ENCODE data around the gene MUS81.

MUS81 gene

GRCh38 chr11:65861165-65861505 lies 902 bp downstream of the MUS81 start:
- intact Hi-C loops (cut with micrococcal nuclease): no loop called here
- peak overlapping the region; percentile 82 for H3K4me3 Mint-ChIP-seq
- peak overlapping the region; percentile 96 for H3K27ac Mint-ChIP-seq
- H3K4me1 Mint-ChIP-seq (ENCODE audit: low read depth): peaks cover 63% of the 10 kb centered on the region
- peaks cover 89% of the 10 kb centered on the region for H3K36me3 Mint-ChIP-seq (ENCODE audit: low read depth)
- H3K9me3 Mint-ChIP-seq: no peaks in the 10 kb centered on the region
- H3K27me3 Mint-ChIP-seq: no peaks in the 10 kb centered on the region

DNA sequence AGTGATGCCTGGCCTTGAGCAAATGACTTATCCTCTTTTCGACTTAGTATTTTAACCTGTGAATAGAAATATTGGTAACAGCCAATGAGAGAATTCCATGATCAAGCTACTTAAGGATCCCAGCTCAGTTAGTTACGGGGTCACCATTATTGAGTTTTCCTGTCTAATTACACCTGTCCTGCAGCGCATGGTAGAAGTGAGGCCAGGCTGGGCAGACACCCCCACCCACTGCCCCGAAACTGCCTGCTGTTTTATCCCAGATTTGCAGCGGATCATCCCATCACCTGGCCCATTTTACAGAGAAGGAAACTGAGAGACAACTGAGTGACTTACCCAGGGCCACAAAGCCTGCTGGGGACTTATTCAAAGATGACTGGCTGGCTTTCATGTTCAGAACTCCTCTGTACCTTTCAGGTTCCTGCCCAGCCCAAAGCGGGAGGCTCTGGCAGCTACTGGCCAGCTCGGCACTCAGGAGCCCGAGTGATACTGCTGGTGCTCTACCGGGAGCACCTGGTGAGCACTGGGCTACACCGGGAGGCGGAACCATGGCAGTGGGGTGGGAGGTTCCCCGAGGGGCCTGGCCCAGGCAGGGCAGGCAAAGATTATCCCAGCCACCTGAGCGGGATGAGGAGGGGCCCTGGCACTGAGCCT lies 1.4 kb downstream of the MUS81 start:
- Mint-ChIP-seq H3K4me1 (ENCODE audit: low read depth) (peaks cover 61% of the 10 kb centered on the region), H3K4me3 (peak overlapping the region; percentile 82), H3K27ac (peak overlapping the region; percentile 96), H3K9me3 (no peaks in the 10 kb centered on the region), H3K27me3 (no peaks in the 10 kb centered on the region), H3K36me3 (ENCODE audit: low read depth) (peaks cover 88% of the 10 kb centered on the region)
- intact Hi-C loops (cut with micrococcal nuclease): no loop called here

DNA sequence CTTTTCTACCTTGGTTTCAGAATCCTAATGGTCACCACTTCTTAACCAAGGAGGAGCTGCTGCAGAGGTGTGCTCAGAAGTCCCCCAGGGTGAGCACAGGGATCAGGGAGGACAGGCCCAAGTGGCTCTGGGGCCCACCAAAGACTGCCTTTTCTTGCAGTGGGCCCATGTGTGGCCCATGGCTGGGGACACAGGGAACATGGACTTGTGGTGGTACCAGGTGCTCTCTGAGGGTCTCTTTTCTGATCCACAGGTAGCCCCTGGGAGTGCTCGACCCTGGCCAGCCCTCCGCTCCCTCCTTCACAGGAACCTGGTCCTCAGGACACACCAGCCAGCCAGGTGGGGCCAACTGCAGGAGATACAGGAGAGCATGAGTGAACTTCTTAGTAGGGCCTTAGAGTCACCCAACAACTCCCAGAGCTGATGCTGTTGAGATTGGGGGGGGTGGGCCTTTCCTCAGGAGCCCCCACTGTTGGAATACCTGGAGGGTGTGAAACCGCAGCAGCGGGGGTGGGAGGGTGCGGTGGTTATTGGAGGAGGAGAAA lies 2.0 kb downstream of the MUS81 start:
- Mint-ChIP-seq H3K27me3 (no peaks in the 10 kb centered on the region), H3K27ac (peak overlapping the region; percentile 1), H3K4me3 (no peak overlapping the region), H3K9me3 (no peaks in the 10 kb centered on the region), H3K36me3 (ENCODE audit: low read depth) (peaks cover 88% of the 10 kb centered on the region), H3K4me1 (ENCODE audit: low read depth) (peaks cover 64% of the 10 kb centered on the region)
- intact Hi-C loops (cut with micrococcal nuclease): no loop called here

GRCh38 chr11:65862941-65863888 lies 3.0 kb downstream of the MUS81 start:
- H3K27me3 Mint-ChIP-seq: no peaks in the 10 kb centered on the region
- H3K9me3 Mint-ChIP-seq: no peaks in the 10 kb centered on the region
- intact Hi-C loops (cut with micrococcal nuclease): no loop called here
- H3K4me1 Mint-ChIP-seq (ENCODE audit: low read depth): peaks cover 71% of the 10 kb centered on the region
- peaks cover 92% of the 10 kb centered on the region for H3K36me3 Mint-ChIP-seq (ENCODE audit: low read depth)
- H3K27ac Mint-ChIP-seq: peak overlapping the region; percentile 1
- no peak overlapping the region for H3K4me3 Mint-ChIP-seq

- Mint-ChIP-seq H3K4me1 (ENCODE audit: low read depth) (peaks cover 62% of the 10 kb centered on the region), H3K27ac (no peak overlapping the region), H3K4me3 (no peak overlapping the region), H3K36me3 (ENCODE audit: low read depth) (peaks cover 90% of the 10 kb centered on the region), H3K9me3 (no peaks in the 10 kb centered on the region), H3K27me3 (no peaks in the 10 kb centered on the region)
- intact Hi-C loops (cut with micrococcal nuclease): no loop called here
Measured at GRCh38 chr11:65863889-65864705, 3.9 kb downstream of the MUS81 start.

DNA sequence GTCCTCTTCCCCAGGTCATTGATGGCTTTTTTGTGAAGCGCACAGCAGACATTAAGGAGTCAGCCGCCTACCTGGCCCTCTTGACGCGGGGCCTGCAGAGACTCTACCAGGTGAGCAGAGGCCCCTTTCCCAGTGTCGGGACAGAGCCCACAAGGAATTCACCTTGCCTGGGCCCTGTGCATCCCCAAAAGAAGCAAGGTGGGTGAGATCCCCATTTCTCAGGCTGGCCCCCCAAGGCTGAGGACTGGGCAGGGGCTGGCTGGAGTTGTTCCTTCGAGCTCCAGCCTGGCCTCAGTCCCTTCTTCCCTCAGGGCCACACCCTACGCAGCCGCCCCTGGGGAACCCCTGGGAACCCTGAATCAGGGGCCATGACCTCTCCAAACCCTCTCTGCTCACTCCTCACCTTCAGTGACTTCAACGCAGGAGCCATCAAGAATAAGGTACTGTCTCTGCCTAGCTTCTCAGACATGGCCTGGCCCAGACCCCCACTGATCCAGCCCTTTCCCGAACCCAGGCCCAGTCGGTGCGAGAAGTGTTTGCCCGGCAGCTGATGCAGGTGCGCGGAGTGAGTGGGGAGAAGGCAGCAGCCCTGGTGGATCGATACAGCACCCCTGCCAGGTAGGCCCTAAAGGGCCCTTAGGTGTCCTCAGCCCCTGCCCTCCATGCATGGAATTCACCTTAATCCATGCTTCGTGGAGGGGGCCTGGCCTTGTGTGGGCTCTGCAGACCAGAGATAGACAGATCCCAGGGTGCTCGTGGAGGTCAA lies 4.7 kb downstream of the MUS81 start:
- no peaks in the 10 kb centered on the region for H3K9me3 Mint-ChIP-seq
- peaks cover 6% of the 10 kb centered on the region for H3K27me3 Mint-ChIP-seq
- intact Hi-C loops (cut with micrococcal nuclease): no loop called here
- H3K27ac Mint-ChIP-seq: no peak overlapping the region
- peaks cover 86% of the 10 kb centered on the region for H3K36me3 Mint-ChIP-seq (ENCODE audit: low read depth)
- peaks cover 61% of the 10 kb centered on the region for H3K4me1 Mint-ChIP-seq (ENCODE audit: low read depth)
- no peak overlapping the region for H3K4me3 Mint-ChIP-seq

DNA sequence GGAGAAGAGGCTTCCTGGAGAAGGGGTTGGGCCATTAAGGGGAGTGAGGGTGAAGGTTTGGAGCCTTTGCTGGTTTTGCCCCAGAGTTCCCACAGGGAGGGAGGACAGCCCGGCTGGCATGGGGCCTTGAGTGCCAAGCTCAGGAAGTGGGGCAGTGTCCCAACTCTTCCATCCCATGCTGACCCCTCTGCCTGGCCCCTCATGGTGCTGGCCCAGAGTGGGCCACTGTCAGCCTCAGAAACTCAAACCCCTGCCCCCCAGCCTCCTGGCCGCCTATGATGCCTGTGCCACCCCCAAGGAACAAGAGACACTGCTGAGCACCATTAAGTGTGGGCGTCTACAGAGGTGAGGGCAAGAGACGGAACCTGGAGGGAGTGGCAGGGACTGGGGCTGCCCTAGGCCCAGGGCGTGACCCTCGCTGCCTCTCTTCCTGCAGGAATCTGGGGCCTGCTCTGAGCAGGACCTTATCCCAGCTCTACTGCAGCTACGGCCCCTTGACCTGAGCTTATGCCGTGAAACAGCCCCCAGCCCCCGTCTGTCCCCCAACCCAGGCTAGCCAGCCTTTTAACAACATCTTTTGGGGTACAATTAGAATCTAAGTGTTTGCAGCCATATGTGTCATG lies 5.4 kb downstream of the MUS81 start:
- intact Hi-C loops (cut with micrococcal nuclease): no loop called here
- H3K27me3 Mint-ChIP-seq: peaks cover 12% of the 10 kb centered on the region
- peaks cover 65% of the 10 kb centered on the region for H3K4me1 Mint-ChIP-seq (ENCODE audit: low read depth)
- H3K36me3 Mint-ChIP-seq (ENCODE audit: low read depth): peaks cover 79% of the 10 kb centered on the region
- no peak overlapping the region for H3K4me3 Mint-ChIP-seq
- no peaks in the 10 kb centered on the region for H3K9me3 Mint-ChIP-seq
- no peak overlapping the region for H3K27ac Mint-ChIP-seq

- intact Hi-C loops (cut with micrococcal nuclease): no loop called here
Measured at GRCh38 chr11:65866509-65867283, 6.5 kb downstream of the MUS81 start.

DNA sequence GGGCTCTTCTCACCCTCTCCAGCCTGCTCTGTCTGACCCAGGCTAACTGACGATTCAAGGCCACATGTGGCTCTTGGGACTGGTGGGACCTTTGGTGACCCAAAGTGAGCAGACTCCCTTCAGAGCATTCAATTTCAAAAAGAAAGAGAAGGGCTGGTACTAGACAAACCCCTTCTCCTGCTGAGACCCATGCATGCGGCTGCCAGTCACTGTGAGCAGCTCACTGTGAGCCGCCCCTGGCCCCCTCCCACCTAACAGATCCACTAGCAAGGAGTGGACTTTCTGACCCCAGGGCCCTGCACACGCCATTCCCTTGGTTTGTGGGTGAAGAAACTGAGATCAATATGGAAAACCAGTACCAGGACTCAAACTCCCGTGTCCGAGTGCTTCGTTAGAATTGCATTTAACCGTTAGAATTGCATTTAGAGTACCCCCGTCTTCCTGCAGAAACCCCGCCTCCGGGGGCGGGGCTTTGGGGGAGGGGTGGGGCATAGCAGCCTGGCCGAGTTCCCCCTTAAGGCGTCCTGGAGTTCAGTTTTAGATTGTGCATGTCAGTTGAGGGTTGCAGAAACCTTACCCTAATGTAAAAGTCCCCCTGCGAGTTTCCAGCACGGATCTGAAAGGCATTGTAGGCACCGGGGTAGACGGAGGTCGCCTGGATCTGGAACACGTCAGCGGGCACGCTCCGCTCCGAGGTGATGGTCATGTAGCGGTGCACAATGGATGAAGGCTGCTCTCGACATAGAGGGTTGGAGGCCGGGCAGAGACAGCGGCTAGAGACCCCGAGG lies 7.2 kb downstream of the MUS81 start:
- peaks cover 65% of the 10 kb centered on the region for H3K4me1 Mint-ChIP-seq (ENCODE audit: low read depth)
- no peak overlapping the region for H3K4me3 Mint-ChIP-seq
- intact Hi-C loops (cut with micrococcal nuclease): no loop called here
- no peak overlapping the region for H3K27ac Mint-ChIP-seq
- H3K27me3 Mint-ChIP-seq: peaks cover 18% of the 10 kb centered on the region
- peaks cover 61% of the 10 kb centered on the region for H3K36me3 Mint-ChIP-seq (ENCODE audit: low read depth)
- no peaks in the 10 kb centered on the region for H3K9me3 Mint-ChIP-seq

More at GRCh38 chr11:65866509-65867283, 6.5 kb downstream of the MUS81 start:
- Mint-ChIP-seq H3K4me3 (no peak overlapping the region), H3K27me3 (peaks cover 14% of the 10 kb centered on the region), H3K9me3 (no peaks in the 10 kb centered on the region), H3K4me1 (ENCODE audit: low read depth) (peaks cover 66% of the 10 kb centered on the region), H3K36me3 (ENCODE audit: low read depth) (peaks cover 68% of the 10 kb centered on the region), H3K27ac (no peak overlapping the region)

DNA sequence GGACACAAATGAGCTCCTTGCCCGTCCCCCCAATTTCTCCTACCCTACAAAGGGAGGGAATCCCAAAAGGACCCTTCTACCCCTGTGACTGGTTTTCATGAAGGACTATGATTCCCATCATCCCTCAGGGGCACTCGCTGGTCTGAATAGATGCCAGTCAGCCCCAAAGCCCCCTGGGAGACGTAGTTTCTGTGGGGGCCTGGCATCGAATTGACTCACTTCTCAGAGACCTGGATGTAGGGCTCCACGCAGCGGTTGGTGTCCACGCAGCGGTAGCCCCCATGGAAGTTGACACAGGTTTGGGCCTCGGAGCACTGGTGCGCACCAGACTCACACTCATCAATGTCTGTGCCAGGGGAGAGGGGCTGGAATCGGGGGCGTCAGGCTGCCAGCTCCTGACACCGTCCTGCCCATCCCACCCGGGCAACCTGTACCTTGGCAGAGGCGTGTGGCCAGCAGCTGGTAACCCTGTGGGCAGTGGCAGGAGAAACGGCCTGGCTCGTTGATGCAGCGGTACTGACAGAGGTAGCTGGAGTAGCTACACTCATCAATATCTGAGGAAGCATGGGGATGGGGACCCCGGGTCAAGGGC lies 7.9 kb downstream of the MUS81 start:
- peaks cover 63% of the 10 kb centered on the region for H3K4me1 Mint-ChIP-seq (ENCODE audit: low read depth)
- H3K27me3 Mint-ChIP-seq: peaks cover 22% of the 10 kb centered on the region
- no peak overlapping the region for H3K27ac Mint-ChIP-seq
- no peaks in the 10 kb centered on the region for H3K9me3 Mint-ChIP-seq
- intact Hi-C loops (cut with micrococcal nuclease): no loop called here
- no peak overlapping the region for H3K4me3 Mint-ChIP-seq
- peaks cover 58% of the 10 kb centered on the region for H3K36me3 Mint-ChIP-seq (ENCODE audit: low read depth)

DNA sequence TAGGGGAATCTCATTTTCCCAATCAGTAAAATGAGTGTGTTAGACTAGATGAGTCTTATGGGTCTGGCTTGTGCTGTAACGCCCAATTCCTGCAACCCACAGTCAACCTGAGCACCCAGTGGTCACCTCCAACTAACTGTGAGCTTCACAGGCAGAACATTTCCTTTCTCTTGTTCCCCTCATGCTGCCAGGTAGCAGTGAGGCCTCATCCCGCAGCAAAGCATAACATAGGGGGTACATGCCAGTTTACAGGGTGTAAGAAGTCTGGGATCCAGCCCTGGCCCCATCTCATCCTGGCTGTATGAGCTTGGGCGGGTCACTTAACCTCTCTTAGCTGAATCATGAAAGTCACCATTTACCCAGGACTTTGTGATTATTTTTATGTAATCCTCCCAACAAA lies 8.7 kb downstream of the MUS81 start:
- Mint-ChIP-seq H3K9me3 (no peaks in the 10 kb centered on the region), H3K27me3 (peaks cover 25% of the 10 kb centered on the region), H3K4me3 (no peak overlapping the region), H3K36me3 (ENCODE audit: low read depth) (peaks cover 55% of the 10 kb centered on the region), H3K27ac (no peak overlapping the region), H3K4me1 (ENCODE audit: low read depth) (peaks cover 63% of the 10 kb centered on the region)
- intact Hi-C loops (cut with micrococcal nuclease): no loop called here
